ENCODE measurements around the gene MICAL2.

- TF ChIP-seq EP300 (IDR thresholded peaks at IDR 0.05) (no peak), CTCF (IDR thresholded peaks at IDR 0.05) (no peak)
Observed at GRCh38 chr11:12185914-12186313, 75.5 kb downstream of the MICAL2 start.

Measured in esophagus muscularis mucosa (tissue), 3 donors.